Measurements from ENCODE around the gene KIAA0513. TPM values are rescaled to one million over a fixed set of nuclear protein-coding genes. Genes with fewer than 3 reads are reported as not detected.

Gene KIAA0513
- total and polyA plus RNA-seq, 2 donors (not counting 3 experiments of a cell fraction or from before 2014, with no cell fraction given): 1.8 to 4.3 TPM

DNA sequence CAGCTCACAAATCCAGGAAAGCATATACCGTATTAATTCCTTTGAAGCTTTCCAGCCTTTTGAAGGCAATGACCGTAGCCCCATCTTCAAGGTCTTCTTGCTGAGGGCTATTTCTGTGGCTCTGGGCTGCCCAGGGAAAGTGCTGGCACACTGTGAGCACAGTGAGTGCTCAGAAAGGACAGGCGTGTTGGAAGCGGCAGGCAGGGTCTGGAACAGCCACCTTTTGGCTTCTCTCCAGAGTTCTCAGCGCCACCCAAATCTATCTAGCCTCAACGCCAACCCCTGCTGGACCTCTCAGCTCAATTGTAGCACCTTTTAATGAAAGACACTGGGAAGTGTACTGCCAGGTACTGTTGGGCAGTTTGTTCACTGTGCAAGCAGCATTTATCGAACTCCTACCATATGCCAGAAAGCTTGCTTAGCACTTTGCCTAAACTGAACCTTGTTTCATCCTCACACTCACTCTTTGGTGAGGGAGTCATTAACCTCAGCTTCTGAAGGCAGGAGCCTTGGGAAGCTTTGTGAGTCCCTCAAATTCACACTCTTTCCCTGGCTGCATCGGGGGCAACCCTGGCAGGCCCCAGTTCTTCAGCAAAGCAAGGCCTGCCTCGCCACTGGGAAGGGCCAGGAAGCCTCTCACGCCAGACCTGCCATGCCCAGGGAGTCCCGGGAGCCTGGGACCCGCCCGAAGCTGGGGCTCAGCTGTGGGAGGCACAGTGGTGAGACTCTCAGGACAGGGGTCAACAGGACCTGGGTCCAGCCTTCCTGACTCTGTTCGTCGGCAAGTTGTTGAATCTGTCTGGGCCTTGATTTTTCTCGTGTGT is 98.2 kb downstream of the KIAA0513 start:
- TF ChIP-seq, protein P1, sequence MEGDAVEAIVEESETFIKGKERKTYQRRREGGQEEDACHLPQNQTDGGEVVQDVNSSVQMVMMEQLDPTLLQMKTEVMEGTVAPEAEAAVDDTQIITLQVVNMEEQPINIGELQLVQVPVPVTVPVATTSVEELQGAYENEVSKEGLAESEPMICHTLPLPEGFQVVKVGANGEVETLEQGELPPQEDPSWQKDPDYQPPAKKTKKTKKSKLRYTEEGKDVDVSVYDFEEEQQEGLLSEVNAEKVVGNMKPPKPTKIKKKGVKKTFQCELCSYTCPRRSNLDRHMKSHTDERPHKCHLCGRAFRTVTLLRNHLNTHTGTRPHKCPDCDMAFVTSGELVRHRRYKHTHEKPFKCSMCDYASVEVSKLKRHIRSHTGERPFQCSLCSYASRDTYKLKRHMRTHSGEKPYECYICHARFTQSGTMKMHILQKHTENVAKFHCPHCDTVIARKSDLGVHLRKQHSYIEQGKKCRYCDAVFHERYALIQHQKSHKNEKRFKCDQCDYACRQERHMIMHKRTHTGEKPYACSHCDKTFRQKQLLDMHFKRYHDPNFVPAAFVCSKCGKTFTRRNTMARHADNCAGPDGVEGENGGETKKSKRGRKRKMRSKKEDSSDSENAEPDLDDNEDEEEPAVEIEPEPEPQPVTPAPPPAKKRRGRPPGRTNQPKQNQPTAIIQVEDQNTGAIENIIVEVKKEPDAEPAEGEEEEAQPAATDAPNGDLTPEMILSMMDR (IDR thresholded peaks at IDR 0.05; ENCODE audit: extremely low read depth in 1 of 2, insufficient read depth in 1 of 2, low read depth in 1 of 2, low read length in 2 of 2): no peak
- TF ChIP-seq FOS (IDR thresholded peaks at IDR 0.05; ENCODE audit: borderline replicate concordance, insufficient read depth, low read length) (no peak), POLR2A (IDR thresholded peaks at IDR 0.05; ENCODE audit: low read depth, low read length) (no peak), POLR2AphosphoS5 (IDR thresholded peaks at IDR 0.05; ENCODE audit: insufficient read depth, low read depth, low read length) (no peak), GATA2 (IDR thresholded peaks at IDR 0.05; ENCODE audit: insufficient read depth, insufficient read length, low read depth, low read length) (no peak), JUN (IDR thresholded peaks at IDR 0.05; ENCODE audit: borderline replicate concordance, insufficient read depth, insufficient read length, low read depth) (no peak), MYC (IDR thresholded peaks at IDR 0.05; ENCODE audit: low read depth, low read length) (no peak), EZH2 (IDR thresholded peaks at IDR 0.05; ENCODE audit: borderline replicate concordance, low read depth, low read length, severe bottlenecking) (no peak)
- TF ChIP-seq, protein P2, sequence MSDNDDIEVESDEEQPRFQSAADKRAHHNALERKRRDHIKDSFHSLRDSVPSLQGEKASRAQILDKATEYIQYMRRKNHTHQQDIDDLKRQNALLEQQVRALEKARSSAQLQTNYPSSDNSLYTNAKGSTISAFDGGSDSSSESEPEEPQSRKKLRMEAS (IDR thresholded peaks at IDR 0.05; ENCODE audit: insufficient read depth, insufficient read length): no peak
- intact Hi-C loops (cut with micrococcal nuclease) (loop anchor here (2.0 kb wide), 1 partner anchor 47 kb away; no protein-coding TSS in a partner anchor), dilution Hi-C loops (cut with MboI; ENCODE audit: extremely low pct_ligation_motif_present, low sequenced_read_pairs) (no loop called here)
- no peaks in the 10 kb centered on the region for H3K9me3 ChIP-seq (replicated peaks; ENCODE audit: control insufficient read depth, insufficient read depth, low read length)
- no peak for DNase-seq (ENCODE audit: low read depth, low spot score)
- FAIRE-seq: no peak
- H4K20me1 ChIP-seq (replicated peaks; ENCODE audit: control insufficient read depth, extremely low read depth, insufficient read depth, low read length): no peaks in the 10 kb centered on the region
- H3K4me1 ChIP-seq (ENCODE audit: control insufficient read depth, extremely low read depth, insufficient read depth, low read length): peaks cover 26% of the 10 kb centered on the region
- no peaks in the 10 kb centered on the region for H3K36me3 ChIP-seq (ENCODE audit: control insufficient read depth in 2 of 2, extremely low read depth in 1 of 2, insufficient read depth in 2 of 2, low read length in 2 of 2)
- H3K4me2 ChIP-seq (ENCODE audit: insufficient read depth, low read length): no peak overlapping the region
- H2AFZ ChIP-seq (ENCODE audit: low read depth, low read length): no peak overlapping the region
- H3K79me2 ChIP-seq (ENCODE audit: control insufficient read depth, insufficient read depth, low read length): no peaks in the 10 kb centered on the region
- H3K27ac ChIP-seq (ENCODE audit: insufficient read depth, low read depth, low read length): no peak overlapping the region
- no peaks in the 10 kb centered on the region for H3K27me3 ChIP-seq (ENCODE audit: control insufficient read depth in 2 of 2, insufficient read depth in 2 of 2, low read length in 2 of 2)
- no peaks in the 10 kb centered on the region for H3K9me1 ChIP-seq (replicated peaks; ENCODE audit: control insufficient read depth, extremely low read depth, insufficient read depth, low read length)
- H3K4me3 ChIP-seq (replicated peaks in 1 of 3; ENCODE audit: insufficient read depth in 1 of 3, low read depth in 1 of 3, low read length in 3 of 3): no peak overlapping the region
- POLR2A ChIA-PET: no interaction called here
- H3K9ac ChIP-seq (replicated peaks; ENCODE audit: extremely low read depth, insufficient read depth, low read length): no peak overlapping the region
- CTCF ChIA-PET: interaction anchor here (0.7 to 4.7 kb wide), 8 partner anchors 10 to 120 kb away, joined by 3 to 36 read pairs (median 4); no protein-coding TSS in a partner anchor
- no TSS peak for BruUV-seq (replicated peaks)

All from endothelial cell of umbilical vein (primary cell).